Hepatocyte (in vitro differentiated cells): ENCODE data around the gene NRN1L. TPM values are rescaled to one million over a fixed set of nuclear protein-coding genes. Genes with fewer than 3 reads are reported as not detected.
A peak's percentile ranks its signal among the peaks of the same experiment; 100 is the strongest.

ENCODE experiments used
- DNase-seq: peaks from one replicate; pipeline ENCODE4 v3.0.0-alpha.2; 2016; ENCODE audit warnings: low spot score
- H2AFZ ChIP-seq: fragments of 200-600 bp; sonication (generic); 2 replicates; pipeline ENCODE4 v1.6.0; 2016; ENCODE audit warnings: antibody characterized with exemption, mild to moderate bottlenecking
- H3K27ac ChIP-seq: fragments of 200-600 bp; sonication (generic); 2 replicates; pipeline ENCODE4 v1.5.1; 2016; ENCODE audit warnings: mild to moderate bottlenecking
- H3K27me3 ChIP-seq: fragments of 200-600 bp; sonication (generic); 2 replicates; pipeline ENCODE4 v1.6.1; 2016
- H3K36me3 ChIP-seq: fragments of 200-600 bp; sonication (generic); replicated peaks from 2 replicates; pipeline ENCODE4 v1.5.1; 2016; ENCODE audit warnings: low read depth; ENCODE audit not compliant: insufficient read depth
- H3K4me1 ChIP-seq: fragments of 200-600 bp; sonication (generic); 2 replicates; pipeline ENCODE4 v1.5.1; 2016; ENCODE audit warnings: mild to moderate bottlenecking, moderate library complexity; ENCODE audit not compliant: insufficient read depth
- H3K4me2 ChIP-seq: fragments of 200-600 bp; sonication (generic); 2 replicates; pipeline ENCODE4 v1.6.0; 2016
- H3K4me3 ChIP-seq: fragments of 200-600 bp; sonication (generic); 2 replicates; pipeline ENCODE4 v1.5.1; 2016; ENCODE audit warnings: mild to moderate bottlenecking
- H3K79me2 ChIP-seq: fragments of 200-600 bp; sonication (generic); 2 replicates; pipeline ENCODE4 v1.6.0; 2017; ENCODE audit warnings: mild to moderate bottlenecking
- H3K9me2 ChIP-seq: fragments of 200-600 bp; sonication (generic); replicated peaks from 2 replicates; pipeline ENCODE4 v1.6.0; 2017; ENCODE audit warnings: mild to moderate bottlenecking; ENCODE audit not compliant: insufficient read depth
- H3K9me3 ChIP-seq: fragments of 200-600 bp; sonication (generic); 2 replicates; pipeline ENCODE4 v1.5.1; 2016; ENCODE audit warnings: low read depth, mild to moderate bottlenecking
- H4K20me1 ChIP-seq: fragments of 200-600 bp; sonication (generic); 2 replicates; pipeline ENCODE4 v1.6.0; 2016; ENCODE audit warnings: mild to moderate bottlenecking; ENCODE audit not compliant: insufficient read depth, poor library complexity, severe bottlenecking
- CTCF ChIP-seq: fragments of 200-600 bp; sonication (generic); IDR thresholded peaks from 2 replicates; pipeline ENCODE4 v1.5.1; 2016; ENCODE audit warnings: antibody characterized with exemption, mild to moderate bottlenecking; ENCODE audit not compliant: poor library complexity
- EZH2 ChIP-seq: fragments of 200-600 bp; sonication (generic); IDR thresholded peaks from 2 replicates; pipeline ENCODE4 v1.6.1; 2016; ENCODE audit warnings: antibody characterized with exemption, mild to moderate bottlenecking, borderline replicate concordance
- EZH2phosphoT487 ChIP-seq: fragments of 200-600 bp; sonication (generic); IDR thresholded peaks from one replicate; pipeline ENCODE4 v1.6.1; 2018; ENCODE audit warnings: antibody characterized with exemption, mild to moderate bottlenecking, low read depth, moderate library complexity; ENCODE audit not compliant: unreplicated experiment, severe bottlenecking
- WGBS: methylation state at CpG from one replicate; pipeline ENCODE4 v1.1.6; 2016; ENCODE audit warnings: low lambda C conversion rate; ENCODE audit errors: missing lambda C conversion rate; 5-methylcytosine and 5-hydroxymethylcytosine counted together
- polyA plus RNA-seq: library from polyadenylated mRNA; unstranded; fragments of >200 nt; fragmentation: Nextera tagmentation; extraction: Ambion mirVana; gene quantifications from 2 replicates; pipeline ENCODE4 v1.2.1, GENCODE V29; 2016
- total RNA-seq: library from RNA; depleted of rRNA; stranded (reverse); fragments of >200 nt; gene quantifications from 2 replicates; pipeline ENCODE4 v1.2.3, GENCODE V29; 2014

Gene NRN1L
- total and polyA plus RNA-seq, 2 experiments from 2014 or later = 0.73 TPM; not detected in 1

- 100% methylated on average over 2 of the region's 2 CpGs for WGBS
- Histone ChIP-seq H3K4me2 (no peak overlapping the region), H3K4me1 (peaks cover 3% of the 10 kb centered on the region), H3K4me3 (no peak overlapping the region), H2AFZ (no peak overlapping the region), H3K36me3 (no peaks in the 10 kb centered on the region), H3K27ac (no peak overlapping the region), H3K27me3 (no peaks in the 10 kb centered on the region), H3K9me3 (no peaks in the 10 kb centered on the region), H3K9me2 (no peaks in the 10 kb centered on the region), H4K20me1 (peaks cover 43% of the 10 kb centered on the region), H3K79me2 (peaks cover 72% of the 10 kb centered on the region)
- no peak for DNase-seq
- TF ChIP-seq EZH2 (no peak), CTCF (peak; percentile 36)
These were observed 19.4 kb upstream of the NRN1L start for GRCh38 chr16:67865318-67865717.

GRCh38 chr16:67868290-67868689, 16.4 kb upstream of the NRN1L start:
- no peak for TF ChIP-seq EZH2
- TF ChIP-seq EZH2phosphoT487 = no peak
- TF ChIP-seq CTCF = no peak
- no peak overlapping the region for H3K4me3 ChIP-seq
- no peaks in the 10 kb centered on the region for H3K36me3 ChIP-seq
- H3K4me2 ChIP-seq = no peak overlapping the region
- H3K79me2 ChIP-seq = peaks cover 46% of the 10 kb centered on the region
- H4K20me1 ChIP-seq = peaks cover 13% of the 10 kb centered on the region
- no peak overlapping the region for H3K27ac ChIP-seq
- 95% methylated on average over 6 of the region's 6 CpGs for WGBS
- H3K4me1 ChIP-seq = no peaks in the 10 kb centered on the region
- H2AFZ ChIP-seq = no peak overlapping the region
- H3K9me3 ChIP-seq = no peaks in the 10 kb centered on the region
- DNase-seq = no peak
- no peaks in the 10 kb centered on the region for H3K27me3 ChIP-seq
- H3K9me2 ChIP-seq = no peaks in the 10 kb centered on the region

- no peak overlapping the region for H3K27ac ChIP-seq
- no peak overlapping the region for H2AFZ ChIP-seq
- peaks cover 14% of the 10 kb centered on the region for H4K20me1 ChIP-seq
- no peaks in the 10 kb centered on the region for H3K9me3 ChIP-seq
- DNase-seq = no peak
- H3K4me3 ChIP-seq = no peak overlapping the region
- WGBS = 93% methylated on average over 7 of the region's 7 CpGs
- H3K79me2 ChIP-seq = peaks cover 47% of the 10 kb centered on the region
- TF ChIP-seq CTCF = no peak
- no peak for TF ChIP-seq EZH2phosphoT487
- TF ChIP-seq EZH2 = no peak
- H3K9me2 ChIP-seq = no peaks in the 10 kb centered on the region
- H3K4me2 ChIP-seq = no peak overlapping the region
- H3K36me3 ChIP-seq = no peaks in the 10 kb centered on the region
- peaks cover 7% of the 10 kb centered on the region for H3K4me1 ChIP-seq
- H3K27me3 ChIP-seq = no peaks in the 10 kb centered on the region
These were observed 15.0 kb upstream of the NRN1L start for GRCh38 chr16:67869653-67870052.

GRCh38 chr16:67871256-67871655, 13.4 kb upstream of the NRN1L start:
- TF ChIP-seq EZH2 (no peak), EZH2phosphoT487 (no peak), CTCF (no peak)
- H3K9me2 ChIP-seq = no peaks in the 10 kb centered on the region
- DNase-seq = no peak
- no peak overlapping the region for H3K27ac ChIP-seq
- H4K20me1 ChIP-seq = peaks cover 21% of the 10 kb centered on the region
- peaks cover 10% of the 10 kb centered on the region for H3K4me1 ChIP-seq
- H2AFZ ChIP-seq = no peak overlapping the region
- no peak overlapping the region for H3K4me3 ChIP-seq
- no peaks in the 10 kb centered on the region for H3K27me3 ChIP-seq
- no peaks in the 10 kb centered on the region for H3K9me3 ChIP-seq
- WGBS = 79% methylated on average over 3 of the region's 3 CpGs
- H3K4me2 ChIP-seq = no peak overlapping the region
- no peaks in the 10 kb centered on the region for H3K36me3 ChIP-seq
- H3K79me2 ChIP-seq = peaks cover 50% of the 10 kb centered on the region
